HepG2 (cell line): Measurements from ENCODE around the gene TADA3. TPM values are rescaled to one million over a fixed set of nuclear protein-coding genes. Genes with fewer than 3 reads are reported as not detected.
A peak's percentile ranks its signal among the peaks of the same experiment; 100 is the strongest.

Source experiments
- ARNTL ChIP-seq: sonication (generic); formaldehyde crosslinking; IDR thresholded peaks from 2 replicates; pipeline ENCODE4 v1.4.0; 2020; ENCODE audit warnings: mild to moderate bottlenecking, missing genetic modification reagents
- FOXK1 ChIP-seq: sonication (generic); formaldehyde crosslinking; IDR thresholded peaks from 2 replicates; pipeline ENCODE4 v1.4.0; 2020; ENCODE audit warnings: low read depth, missing genetic modification reagents, borderline replicate concordance
- FOXP1 ChIP-seq, 2 experiments: fragments of 450-650 bp in 1 of 2; IDR thresholded peaks; 2 replicates each; pipeline ENCODE4 v1.6.1; 2017 to 2018; ENCODE audit warnings: antibody characterized with exemption in 1 of 2
- IKZF4 ChIP-seq: sonication (generic); formaldehyde crosslinking; IDR thresholded peaks from 2 replicates; pipeline ENCODE4 v1.5.1; 2020; ENCODE audit warnings: borderline replicate concordance, mild to moderate bottlenecking, low read depth, missing genetic modification reagents; ENCODE audit errors: not compliant biosample characterization
- SRY ChIP-seq: sonication (generic); formaldehyde crosslinking; IDR thresholded peaks from 2 replicates; pipeline ENCODE4 v1.8.0; 2022; ENCODE audit warnings: mild to moderate bottlenecking, missing genetic modification reagents
- ZFP1 ChIP-seq: IDR thresholded peaks from 2 replicates; pipeline ENCODE4 v1.6.1; 2016
- ZNF432 ChIP-seq: sonication (generic); formaldehyde crosslinking; IDR thresholded peaks from 2 replicates; pipeline ENCODE4 v1.5.0; 2020; ENCODE audit warnings: missing genetic modification reagents, mild to moderate bottlenecking, borderline replicate concordance
- ZNF619 ChIP-seq: sonication (generic); formaldehyde crosslinking; IDR thresholded peaks from 2 replicates; pipeline ENCODE4 v1.4.0; 2020; ENCODE audit warnings: mild to moderate bottlenecking, missing genetic modification reagents
- ZZZ3 ChIP-seq: sonication (generic); formaldehyde crosslinking; IDR thresholded peaks from 2 replicates; pipeline ENCODE4 v1.4.0; 2020; ENCODE audit warnings: missing genetic modification reagents, mild to moderate bottlenecking, borderline replicate concordance
- polyA plus RNA-seq, 8 experiments: library from polyadenylated mRNA; depleted of rRNA in 3 of 8; stranded (reverse) in 7 of 8; unstranded in 1 of 8; fragments of >200 nt; fragmentation: Illumina TruSeq in 4 of 8; extraction: Trizol in 4 of 8; gene quantifications; 2 replicates each; pipeline versions ENCODE4 v1.2.1 to v1.2.3, GENCODE V29; 2011 to 2016; ENCODE audit warnings: low read depth in 4 of 8, missing spikeins in 1 of 8, mixed read lengths in 1 of 8; ENCODE audit not compliant: insufficient read depth in 1 of 8
- total RNA-seq, 5 experiments: library from RNA; depleted of rRNA; stranded (reverse); fragments of >200 nt; fragmentation: Illumina TruSeq; extraction: Trizol; gene quantifications; 2 replicates each; pipeline ENCODE4 v1.2.3, GENCODE V29; 2016; ENCODE audit warnings: low read depth in 1 of 5
- TF ChIP-seq, protein P1 (sequence below), 2 experiments: fragments of 450-650 bp in 1 of 2; sonication (generic) in 1 of 2; formaldehyde crosslinking in 1 of 2; IDR thresholded peaks; 2 replicates each; pipeline versions ENCODE4 v1.6.1 to v1.8.0; 2016 to 2022; ENCODE audit warnings: antibody characterized with exemption in 1 of 2, mild to moderate bottlenecking in 1 of 2, missing genetic modification reagents in 1 of 2
- TF ChIP-seq, protein P2 (sequence below): sonication (generic); formaldehyde crosslinking; IDR thresholded peaks from 2 replicates; pipeline ENCODE4 v1.4.0; 2020; ENCODE audit warnings: missing genetic modification reagents

TADA3 gene
- total and polyA plus RNA-seq, 2 of the 13 experiments (the other 11 are each of a cell fraction or from before 2014, with no cell fraction given), result 32.1 to 37.1 TPM

DNA sequence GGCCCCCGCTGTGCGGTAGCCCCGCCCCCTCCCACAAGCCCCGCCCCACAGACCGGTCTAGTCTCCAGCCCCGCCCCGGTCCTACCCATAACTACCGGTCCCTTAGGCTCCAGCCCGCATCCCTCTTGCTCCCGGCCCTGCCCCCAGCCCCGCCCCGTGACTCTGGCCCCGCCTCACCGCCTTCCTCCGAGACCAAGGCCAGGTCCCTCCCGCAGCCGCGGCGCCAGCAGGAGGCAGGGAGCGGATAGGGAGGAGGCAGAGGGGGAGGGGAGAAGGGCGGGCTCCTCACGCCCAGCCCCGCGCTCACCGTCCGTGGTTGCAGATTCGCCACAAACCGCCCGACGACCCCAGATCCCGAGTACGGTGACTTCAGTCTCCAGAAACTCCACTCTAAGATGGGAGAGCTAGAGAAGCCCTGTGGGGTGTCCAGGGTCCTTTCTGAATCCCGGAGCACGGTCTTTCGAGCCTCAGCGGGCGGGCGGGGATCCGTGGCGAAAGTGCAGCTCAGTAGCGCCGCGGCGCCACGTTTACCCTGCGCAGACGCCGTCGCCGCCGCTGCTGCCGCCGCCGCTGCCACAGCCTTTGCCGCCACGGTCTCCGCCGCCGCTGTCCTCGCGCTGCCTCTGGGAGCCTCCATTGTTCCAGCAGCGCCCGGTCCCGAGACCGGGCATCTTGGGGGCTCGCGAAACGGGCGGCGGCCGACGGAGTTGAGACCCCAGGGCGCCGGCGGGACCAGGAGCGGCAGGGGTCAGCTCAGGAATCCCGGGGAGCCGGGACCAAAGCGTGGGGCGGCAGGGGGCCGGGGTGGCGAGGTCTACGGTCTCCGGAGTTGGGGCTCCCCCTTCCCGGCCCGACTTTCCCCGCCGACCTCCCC is 60.8 kb downstream of the TADA3 start, which contains the start of gene BRPF1 (continued):
- TF ChIP-seq, protein P1, sequence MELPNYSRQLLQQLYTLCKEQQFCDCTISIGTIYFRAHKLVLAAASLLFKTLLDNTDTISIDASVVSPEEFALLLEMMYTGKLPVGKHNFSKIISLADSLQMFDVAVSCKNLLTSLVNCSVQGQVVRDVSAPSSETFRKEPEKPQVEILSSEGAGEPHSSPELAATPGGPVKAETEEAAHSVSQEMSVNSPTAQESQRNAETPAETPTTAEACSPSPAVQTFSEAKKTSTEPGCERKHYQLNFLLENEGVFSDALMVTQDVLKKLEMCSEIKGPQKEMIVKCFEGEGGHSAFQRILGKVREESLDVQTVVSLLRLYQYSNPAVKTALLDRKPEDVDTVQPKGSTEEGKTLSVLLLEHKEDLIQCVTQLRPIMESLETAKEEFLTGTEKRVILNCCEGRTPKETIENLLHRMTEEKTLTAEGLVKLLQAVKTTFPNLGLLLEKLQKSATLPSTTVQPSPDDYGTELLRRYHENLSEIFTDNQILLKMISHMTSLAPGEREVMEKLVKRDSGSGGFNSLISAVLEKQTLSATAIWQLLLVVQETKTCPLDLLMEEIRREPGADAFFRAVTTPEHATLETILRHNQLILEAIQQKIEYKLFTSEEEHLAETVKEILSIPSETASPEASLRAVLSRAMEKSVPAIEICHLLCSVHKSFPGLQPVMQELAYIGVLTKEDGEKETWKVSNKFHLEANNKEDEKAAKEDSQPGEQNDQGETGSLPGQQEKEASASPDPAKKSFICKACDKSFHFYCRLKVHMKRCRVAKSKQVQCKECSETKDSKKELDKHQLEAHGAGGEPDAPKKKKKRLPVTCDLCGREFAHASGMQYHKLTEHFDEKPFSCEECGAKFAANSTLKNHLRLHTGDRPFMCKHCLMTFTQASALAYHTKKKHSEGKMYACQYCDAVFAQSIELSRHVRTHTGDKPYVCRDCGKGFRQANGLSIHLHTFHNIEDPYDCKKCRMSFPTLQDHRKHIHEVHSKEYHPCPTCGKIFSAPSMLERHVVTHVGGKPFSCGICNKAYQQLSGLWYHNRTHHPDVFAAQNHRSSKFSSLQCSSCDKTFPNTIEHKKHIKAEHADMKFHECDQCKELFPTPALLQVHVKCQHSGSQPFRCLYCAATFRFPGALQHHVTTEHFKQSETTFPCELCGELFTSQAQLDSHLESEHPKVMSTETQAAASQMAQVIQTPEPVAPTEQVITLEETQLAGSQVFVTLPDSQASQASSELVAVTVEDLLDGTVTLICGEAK (IDR thresholded peaks at IDR 0.05), result no peak
- TF ChIP-seq, protein P1 (CRISPR knock-in tag; IDR thresholded peaks at IDR 0.05), result peak; percentile 75; the same call in 1 of the 2 replicates
- TF ChIP-seq, protein P2, sequence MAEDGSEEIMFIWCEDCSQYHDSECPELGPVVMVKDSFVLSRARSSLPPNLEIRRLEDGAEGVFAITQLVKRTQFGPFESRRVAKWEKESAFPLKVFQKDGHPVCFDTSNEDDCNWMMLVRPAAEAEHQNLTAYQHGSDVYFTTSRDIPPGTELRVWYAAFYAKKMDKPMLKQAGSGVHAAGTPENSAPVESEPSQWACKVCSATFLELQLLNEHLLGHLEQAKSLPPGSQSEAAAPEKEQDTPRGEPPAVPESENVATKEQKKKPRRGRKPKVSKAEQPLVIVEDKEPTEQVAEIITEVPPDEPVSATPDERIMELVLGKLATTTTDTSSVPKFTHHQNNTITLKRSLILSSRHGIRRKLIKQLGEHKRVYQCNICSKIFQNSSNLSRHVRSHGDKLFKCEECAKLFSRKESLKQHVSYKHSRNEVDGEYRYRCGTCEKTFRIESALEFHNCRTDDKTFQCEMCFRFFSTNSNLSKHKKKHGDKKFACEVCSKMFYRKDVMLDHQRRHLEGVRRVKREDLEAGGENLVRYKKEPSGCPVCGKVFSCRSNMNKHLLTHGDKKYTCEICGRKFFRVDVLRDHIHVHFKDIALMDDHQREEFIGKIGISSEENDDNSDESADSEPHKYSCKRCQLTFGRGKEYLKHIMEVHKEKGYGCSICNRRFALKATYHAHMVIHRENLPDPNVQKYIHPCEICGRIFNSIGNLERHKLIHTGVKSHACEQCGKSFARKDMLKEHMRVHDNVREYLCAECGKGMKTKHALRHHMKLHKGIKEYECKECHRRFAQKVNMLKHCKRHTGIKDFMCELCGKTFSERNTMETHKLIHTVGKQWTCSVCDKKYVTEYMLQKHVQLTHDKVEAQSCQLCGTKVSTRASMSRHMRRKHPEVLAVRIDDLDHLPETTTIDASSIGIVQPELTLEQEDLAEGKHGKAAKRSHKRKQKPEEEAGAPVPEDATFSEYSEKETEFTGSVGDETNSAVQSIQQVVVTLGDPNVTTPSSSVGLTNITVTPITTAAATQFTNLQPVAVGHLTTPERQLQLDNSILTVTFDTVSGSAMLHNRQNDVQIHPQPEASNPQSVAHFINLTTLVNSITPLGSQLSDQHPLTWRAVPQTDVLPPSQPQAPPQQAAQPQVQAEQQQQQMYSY (CRISPR knock-in tag), result peak; percentile 48
- TF ChIP-seq ZNF619 (CRISPR knock-in tag) (peak; percentile 62; the same call in 1 of the 2 replicates), FOXP1 (IDR thresholded peaks at IDR 0.05) (no peak), FOXP1 (CRISPR knock-in tag; IDR thresholded peaks at IDR 0.05) (peak; percentile 22; the same call in 1 of the 2 replicates), SRY (0 out of 2 replicates have a peak, but pooled peaks have one; percentile 53), ARNTL (peak; percentile 61), ZNF432 (CRISPR knock-in tag) (no peak), ZFP1 (CRISPR knock-in tag) (0 out of 2 replicates have a peak, but pooled peaks have one; percentile 27), FOXK1 (CRISPR knock-in tag) (peak; percentile 77; the same call in 1 of the 2 replicates), ZZZ3 (CRISPR knock-in tag) (peak; percentile 79; the same call in 1 of the 2 replicates), IKZF4 (CRISPR knock-in tag) (peak; percentile 35)
